Ishikawa (cell line): ENCODE data around the gene TMEM38A.

Source experiments
- CEBPB ChIP-seq: IDR thresholded peaks from 2 replicates; pipeline ENCODE4 v1.6.1; 2012
- CREB1 ChIP-seq: IDR thresholded peaks from 2 replicates; pipeline ENCODE4 v1.6.1; 2012; ENCODE audit warnings: low read depth
- EGR1 ChIP-seq: IDR thresholded peaks from 2 replicates; pipeline ENCODE4 v1.6.1; 2012
- EP300 ChIP-seq: IDR thresholded peaks from 2 replicates; pipeline ENCODE4 v1.6.1; 2012; ENCODE audit warnings: borderline replicate concordance
- FOXM1 ChIP-seq: IDR thresholded peaks from 2 replicates; pipeline ENCODE4 v1.6.1; 2012; ENCODE audit warnings: low read depth, borderline replicate concordance
- MAX ChIP-seq: IDR thresholded peaks from 2 replicates; pipeline ENCODE4 v1.6.1; 2012
- NFIC ChIP-seq: IDR thresholded peaks from 2 replicates; pipeline ENCODE4 v1.6.1; 2012
- RAD21 ChIP-seq: IDR thresholded peaks from 2 replicates; pipeline ENCODE4 v1.6.1; 2012; ENCODE audit warnings: low read depth
- TAF1 ChIP-seq: IDR thresholded peaks from 2 replicates; pipeline ENCODE4 v1.6.1; 2012; ENCODE audit warnings: low read depth, mild to moderate bottlenecking
- TCF12 ChIP-seq: IDR thresholded peaks from 2 replicates; pipeline ENCODE4 v1.6.1; 2012; ENCODE audit warnings: low read depth
- TEAD4 ChIP-seq: IDR thresholded peaks from 2 replicates; pipeline ENCODE4 v1.6.1; 2012
- USF1 ChIP-seq: IDR thresholded peaks from 2 replicates; pipeline ENCODE4 v1.6.1; 2012
- YY1 ChIP-seq: IDR thresholded peaks from 2 replicates; pipeline ENCODE4 v1.6.1; 2012; ENCODE audit warnings: low read depth
- ZBTB7A ChIP-seq: IDR thresholded peaks from 2 replicates; pipeline ENCODE4 v1.6.1; 2012; ENCODE audit warnings: low read depth
- TF ChIP-seq, protein P1 (sequence below): IDR thresholded peaks from 2 replicates; pipeline ENCODE4 v1.6.1; 2012; ENCODE audit warnings: low read depth, mild to moderate bottlenecking

Gene TMEM38A

GRCh38 chr19:16620018-16620417 is 40.9 kb upstream of the TMEM38A start:
- TF ChIP-seq ZBTB7A, result no peak

DNA sequence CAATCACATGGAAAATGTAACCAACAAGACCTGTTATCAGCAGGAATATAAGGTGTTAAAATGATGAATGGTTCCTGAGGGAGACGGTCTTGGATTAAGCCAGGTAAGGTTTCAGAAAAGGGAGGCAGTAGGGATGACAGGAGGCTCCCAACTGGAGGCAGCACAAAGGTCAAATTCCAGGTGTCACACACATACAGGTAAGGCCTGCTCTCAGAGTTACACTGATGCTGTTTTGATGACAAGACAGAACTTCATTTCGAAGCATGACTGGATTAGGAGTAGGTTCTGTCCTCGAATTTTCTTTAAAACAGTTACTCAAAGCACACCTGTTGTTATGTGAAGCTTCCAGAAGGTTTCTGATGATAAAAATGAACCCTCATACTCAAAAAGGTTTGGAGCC is 40.4 kb upstream of the TMEM38A start:
- TF ChIP-seq YY1, result no peak

DNA sequence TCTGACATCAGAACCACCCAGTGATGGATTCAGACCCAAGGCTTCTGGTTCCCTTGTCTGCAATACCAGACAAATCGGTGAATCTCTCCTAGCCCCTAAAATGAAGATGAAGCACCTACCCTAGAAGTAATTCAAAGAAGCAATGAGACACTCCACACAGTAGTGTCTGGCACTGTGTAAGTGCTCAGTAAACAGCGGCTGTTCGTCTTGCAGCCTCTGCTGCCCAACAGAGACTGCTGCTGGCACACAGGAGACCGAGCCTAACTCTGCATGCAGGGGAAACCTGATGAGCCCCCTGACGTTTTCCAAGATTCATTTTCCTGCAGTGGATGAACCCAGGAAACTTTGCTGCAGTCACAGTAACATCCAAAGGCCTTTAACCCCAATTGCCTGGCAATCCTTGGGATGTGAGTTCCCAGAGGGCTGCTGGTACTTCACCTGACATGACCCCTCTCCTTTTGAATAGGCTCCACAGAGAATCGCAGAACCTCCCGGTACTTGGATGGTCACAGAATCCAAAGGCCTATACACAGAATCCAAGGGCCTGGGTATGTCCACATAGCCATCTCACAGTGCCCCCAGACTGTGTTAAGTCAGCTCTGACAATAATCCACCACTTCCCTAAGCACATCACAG is 39.7 kb upstream of the TMEM38A start:
- TF ChIP-seq FOXM1, result no peak
- TF ChIP-seq CREB1, result no peak
- TF ChIP-seq CEBPB, result no peak
- no peak for TF ChIP-seq USF1
- no peak for TF ChIP-seq RAD21
- TF ChIP-seq, protein P1, sequence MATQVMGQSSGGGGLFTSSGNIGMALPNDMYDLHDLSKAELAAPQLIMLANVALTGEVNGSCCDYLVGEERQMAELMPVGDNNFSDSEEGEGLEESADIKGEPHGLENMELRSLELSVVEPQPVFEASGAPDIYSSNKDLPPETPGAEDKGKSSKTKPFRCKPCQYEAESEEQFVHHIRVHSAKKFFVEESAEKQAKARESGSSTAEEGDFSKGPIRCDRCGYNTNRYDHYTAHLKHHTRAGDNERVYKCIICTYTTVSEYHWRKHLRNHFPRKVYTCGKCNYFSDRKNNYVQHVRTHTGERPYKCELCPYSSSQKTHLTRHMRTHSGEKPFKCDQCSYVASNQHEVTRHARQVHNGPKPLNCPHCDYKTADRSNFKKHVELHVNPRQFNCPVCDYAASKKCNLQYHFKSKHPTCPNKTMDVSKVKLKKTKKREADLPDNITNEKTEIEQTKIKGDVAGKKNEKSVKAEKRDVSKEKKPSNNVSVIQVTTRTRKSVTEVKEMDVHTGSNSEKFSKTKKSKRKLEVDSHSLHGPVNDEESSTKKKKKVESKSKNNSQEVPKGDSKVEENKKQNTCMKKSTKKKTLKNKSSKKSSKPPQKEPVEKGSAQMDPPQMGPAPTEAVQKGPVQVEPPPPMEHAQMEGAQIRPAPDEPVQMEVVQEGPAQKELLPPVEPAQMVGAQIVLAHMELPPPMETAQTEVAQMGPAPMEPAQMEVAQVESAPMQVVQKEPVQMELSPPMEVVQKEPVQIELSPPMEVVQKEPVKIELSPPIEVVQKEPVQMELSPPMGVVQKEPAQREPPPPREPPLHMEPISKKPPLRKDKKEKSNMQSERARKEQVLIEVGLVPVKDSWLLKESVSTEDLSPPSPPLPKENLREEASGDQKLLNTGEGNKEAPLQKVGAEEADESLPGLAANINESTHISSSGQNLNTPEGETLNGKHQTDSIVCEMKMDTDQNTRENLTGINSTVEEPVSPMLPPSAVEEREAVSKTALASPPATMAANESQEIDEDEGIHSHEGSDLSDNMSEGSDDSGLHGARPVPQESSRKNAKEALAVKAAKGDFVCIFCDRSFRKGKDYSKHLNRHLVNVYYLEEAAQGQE, result no peak
- no peak for TF ChIP-seq EGR1
- TF ChIP-seq TCF12, result no peak
- no peak for TF ChIP-seq TEAD4
- no peak for TF ChIP-seq ZBTB7A
- no peak for TF ChIP-seq MAX
- no peak for TF ChIP-seq NFIC
- no peak for TF ChIP-seq EP300
- TF ChIP-seq YY1, result no peak
- no peak for TF ChIP-seq TAF1

GRCh38 chr19:16623066-16623465 is 37.9 kb upstream of the TMEM38A start:
- TF ChIP-seq RAD21 (no peak), EP300 (no peak)

GRCh38 chr19:16623576-16623975 is 37.4 kb upstream of the TMEM38A start:
- TF ChIP-seq EGR1 (no peak), CREB1 (no peak), EP300 (no peak), MAX (no peak), TCF12 (no peak)

GRCh38 chr19:16624236-16624635 is 36.7 kb upstream of the TMEM38A start:
- TF ChIP-seq USF1 (no peak), RAD21 (no peak), CEBPB (no peak), CREB1 (no peak), TCF12 (no peak), EP300 (no peak), TEAD4 (no peak)

- no peak for TF ChIP-seq TCF12
- TF ChIP-seq TEAD4, result no peak
- TF ChIP-seq CEBPB, result no peak
- no peak for TF ChIP-seq YY1
- no peak for TF ChIP-seq EP300
- TF ChIP-seq CREB1, result no peak
- no peak for TF ChIP-seq FOXM1
- TF ChIP-seq RAD21, result no peak
- TF ChIP-seq MAX, result no peak
- TF ChIP-seq TAF1, result no peak
- no peak for TF ChIP-seq USF1
- TF ChIP-seq, protein P1, result no peak
- no peak for TF ChIP-seq NFIC
- TF ChIP-seq ZBTB7A, result no peak
- no peak for TF ChIP-seq EGR1
Measured at GRCh38 chr19:16625163-16625958, 35.6 kb upstream of the TMEM38A start.
